H1 (cell line): Measurements from ENCODE around the gene CNGB1. TPM values are rescaled to one million over a fixed set of nuclear protein-coding genes. Genes with fewer than 3 reads are reported as not detected.

ENCODE experiments used
- CTCF ChIA-PET: fragments of 300-600 bp; sonication (Branson Sonifier 250); formaldehyde crosslinking; loops from one replicate; lab custom pipeline; 2021; ENCODE audit not compliant: partially characterized antibody; lab: Charles Lee
- POLR2A ChIA-PET: fragments of 300-600 bp; sonication (Branson Sonifier 250); formaldehyde crosslinking; loops from one replicate; lab custom pipeline; 2021; ENCODE audit warnings: inconsistent platforms; ENCODE audit not compliant: partially characterized antibody; lab: Charles Lee
- DNase-seq, 2 experiments: peaks; one replicate each; pipeline versions ENCODE4 v3.0.0 to v3.0.0-alpha.2; 2010 to 2022; ENCODE audit warnings: low spot score in 2 of 2, low read depth in 1 of 2, mixed read lengths in 1 of 2
- FAIRE-seq: peaks from 2 replicates; lab custom pipeline; 2011; peaks lifted over from hg19 to GRCh38; lab: Jason Lieb, UNC
- H2AFZ ChIP-seq: 2 replicates; pipeline ENCODE4 v1.8.1; 2012; ENCODE audit warnings: low read length, inconsistent platforms
- H2AK5ac ChIP-seq: 2 replicates; pipeline ENCODE4 v1.6.1; 2013; ENCODE audit warnings: low read depth, low read length
- H2BK120ac ChIP-seq: replicated peaks from 2 replicates; pipeline ENCODE3; 2013; ENCODE audit warnings: low read depth, low read length, inconsistent platforms
- H2BK12ac ChIP-seq: 2 replicates; pipeline ENCODE4 v1.6.1; 2013; ENCODE audit warnings: low read depth, low read length
- H2BK15ac ChIP-seq: 2 replicates; pipeline ENCODE4 v1.6.1; 2013; ENCODE audit warnings: low read length
- H2BK20ac ChIP-seq: 2 replicates; pipeline ENCODE4 v1.6.1; 2013; ENCODE audit warnings: low read length
- H2BK5ac ChIP-seq: 2 replicates; pipeline ENCODE4 v1.6.1; 2013; ENCODE audit warnings: low read depth, low read length
- H3K14ac ChIP-seq: 2 replicates; pipeline ENCODE4 v1.6.1; 2013; ENCODE audit warnings: inconsistent platforms; ENCODE audit not compliant: insufficient read length
- H3K18ac ChIP-seq: 2 replicates; pipeline ENCODE4 v1.6.1; 2013; ENCODE audit warnings: low read length; ENCODE audit errors: extremely low read depth
- H3K23ac ChIP-seq: 2 replicates; pipeline ENCODE4 v1.6.1; 2013; ENCODE audit warnings: inconsistent platforms; ENCODE audit not compliant: insufficient read length
- H3K23me2 ChIP-seq: 2 replicates; pipeline ENCODE4 v1.6.1; 2013; ENCODE audit warnings: low read depth, low read length
- H3K27ac ChIP-seq: 2 replicates; pipeline ENCODE4 v1.6.1; 2011; ENCODE audit warnings: low read depth, low read length, inconsistent platforms
- H3K27me3 ChIP-seq, 4 experiments: replicated peaks in 1 of 4; 1 replicate in 1 of 4; 2 replicates in 3 of 4; pipeline versions ENCODE4 v1.6.1 to v1.8.1; 2011 to 2013; ENCODE audit warnings: low read length in 3 of 4, mild to moderate bottlenecking in 3 of 4, inconsistent platforms in 2 of 4, mixed read lengths in 2 of 4, moderate library complexity in 1 of 4; ENCODE audit not compliant: control insufficient read depth in 3 of 4, insufficient read depth in 3 of 4; ENCODE audit errors: extremely low read depth in 1 of 4
- H3K36me3 ChIP-seq, 4 experiments: 2 replicates each; pipeline versions ENCODE4 v1.6.1 to v1.8.1; 2011 to 2013; ENCODE audit warnings: mild to moderate bottlenecking in 4 of 4, low read length in 3 of 4, moderate library complexity in 2 of 4, control low read depth in 1 of 4, inconsistent platforms in 1 of 4; ENCODE audit not compliant: insufficient read depth in 4 of 4, control insufficient read depth in 2 of 4
- H3K4ac ChIP-seq: replicated peaks from 2 replicates; pipeline ENCODE3; 2013; ENCODE audit warnings: low read length, low read depth, mixed read lengths, inconsistent platforms; ENCODE audit not compliant: insufficient read length
- H3K4me1 ChIP-seq, 4 experiments: replicated peaks in 1 of 4; 1 replicate in 1 of 4; 2 replicates in 3 of 4; pipeline versions ENCODE4 v1.6.1 to v1.8.1; 2011 to 2013; ENCODE audit warnings: low read length in 3 of 4, inconsistent platforms in 2 of 4, mixed read lengths in 1 of 4; ENCODE audit not compliant: insufficient read depth in 4 of 4, control insufficient read depth in 3 of 4
- H3K4me2 ChIP-seq, 2 experiments: 2 replicates each; pipeline versions ENCODE4 v1.6.1 to v1.8.1; 2011 to 2013; ENCODE audit warnings: low read depth in 2 of 2, low read length in 2 of 2, control low read depth in 1 of 2, inconsistent platforms in 1 of 2, mild to moderate bottlenecking in 1 of 2; ENCODE audit not compliant: insufficient read depth in 1 of 2
- H3K4me3 ChIP-seq, 4 experiments: fragments of 200-600, 300-600 bp in 1 of 4; sonication (generic), shearing (Covaris generic), sonication (Bioruptor Twin) in 1 of 4; 2 replicates each; pipeline versions ENCODE4 v1.5.1 to v1.8.1; 2011 to 2016; ENCODE audit warnings: low read length in 4 of 4, low read depth in 3 of 4, control low read depth in 2 of 4, inconsistent platforms in 2 of 4, mild to moderate bottlenecking in 2 of 4, mixed read lengths in 1 of 4, moderate library complexity in 1 of 4; ENCODE audit not compliant: insufficient read depth in 2 of 4; ENCODE audit errors: extremely low read depth in 1 of 4
- H3K56ac ChIP-seq: replicated peaks from 2 replicates; pipeline ENCODE3; 2013; ENCODE audit warnings: low read depth, mild to moderate bottlenecking, mixed read lengths, low read length, inconsistent platforms; ENCODE audit not compliant: insufficient read length
- H3K79me1 ChIP-seq: 2 replicates; pipeline ENCODE4 v1.6.1; 2013; ENCODE audit warnings: low read depth, low read length, control low read depth
- H3K79me2 ChIP-seq, 2 experiments: 2 replicates each; pipeline versions ENCODE4 v1.6.1 to v1.8.1; 2012 to 2013; ENCODE audit warnings: low read length in 2 of 2, mild to moderate bottlenecking in 2 of 2, inconsistent platforms in 1 of 2; ENCODE audit not compliant: insufficient read depth in 2 of 2, control insufficient read depth in 1 of 2
- H3K9ac ChIP-seq, 4 experiments: replicated peaks in 1 of 4; 1 replicate in 1 of 4; 2 replicates in 3 of 4; pipeline versions ENCODE4 v1.6.1 to v1.8.1; 2011 to 2013; ENCODE audit warnings: low read depth in 3 of 4, low read length in 3 of 4, control low read depth in 2 of 4, mild to moderate bottlenecking in 2 of 4, moderate library complexity in 2 of 4, inconsistent platforms in 1 of 4; ENCODE audit errors: extremely low read depth in 1 of 4
- H3K9me3 ChIP-seq, 2 experiments: 2 replicates each; pipeline versions ENCODE4 v1.6.1 to v1.8.1; 2012 to 2013; ENCODE audit warnings: mild to moderate bottlenecking in 2 of 2, moderate library complexity in 2 of 2, control low read depth in 1 of 2, inconsistent platforms in 1 of 2, low read depth in 1 of 2, low read length in 1 of 2, mixed read lengths in 1 of 2; ENCODE audit not compliant: insufficient read depth in 2 of 2
- H4K20me1 ChIP-seq, 2 experiments: replicated peaks in 1 of 2; 2 replicates each; pipeline versions ENCODE3 to v1.8.1; 2011 to 2013; ENCODE audit warnings: inconsistent platforms in 2 of 2, low read length in 2 of 2, mild to moderate bottlenecking in 1 of 2; ENCODE audit not compliant: insufficient read depth in 2 of 2, control insufficient read depth in 1 of 2
- H4K5ac ChIP-seq: 2 replicates; pipeline ENCODE4 v1.6.1; 2013; ENCODE audit warnings: low read length, low read depth, mixed read lengths, inconsistent platforms; ENCODE audit not compliant: insufficient read length
- H4K8ac ChIP-seq: 2 replicates; pipeline ENCODE4 v1.8.0; 2013; ENCODE audit warnings: mild to moderate bottlenecking, moderate library complexity, low read length, inconsistent platforms; ENCODE audit not compliant: insufficient read depth; ENCODE audit errors: extremely low read depth
- H4K91ac ChIP-seq: replicated peaks from 2 replicates; pipeline ENCODE3; 2013; ENCODE audit warnings: low read length, mixed read lengths, inconsistent platforms; ENCODE audit not compliant: insufficient read length
- KDM1A ChIP-seq: fragments of 200-600, 300-600 bp; sonication (generic); IDR thresholded peaks from 2 replicates; pipeline ENCODE4 v1.7.1; 2016; ENCODE audit warnings: mild to moderate bottlenecking, low read length, borderline replicate concordance
- POLR2AphosphoS5 ChIP-seq: IDR thresholded peaks from 2 replicates; pipeline ENCODE4 v1.6.1; 2011; ENCODE audit warnings: low read depth, low read length
- YY1 ChIP-seq: IDR thresholded peaks from 2 replicates; pipeline ENCODE4 v1.6.1; 2011; ENCODE audit warnings: low read depth, mild to moderate bottlenecking, low read length
- WGBS, 2 experiments: shearing (Covaris generic) in 1 of 2; methylation state at CpG; one replicate each; pipeline versions ENCODE4 v1.1.6 to v1.1.7; 2013 to 2015; ENCODE audit warnings: low lambda C conversion rate in 2 of 2, mixed read lengths in 2 of 2, inconsistent platforms in 1 of 2, low coverage in 1 of 2, missing lambda C conversion rate in 1 of 2; ENCODE audit not compliant: insufficient replicate concordance in 2 of 2, insufficient coverage in 1 of 2, insufficient read length in 1 of 2; ENCODE audit errors: extremely low coverage in 1 of 2, missing lambda C conversion rate in 1 of 2; 5-methylcytosine and 5-hydroxymethylcytosine counted together
- polyA plus RNA-seq, 7 experiments: library from polyadenylated mRNA; depleted of rRNA in 3 of 7; stranded (reverse) in 5 of 7; unstranded in 2 of 7; fragments of >200 nt in 5 of 7; fragments of 200-250 nt in 2 of 7; gene quantifications; 1 replicate in 5 of 7; 2 replicates in 1 of 7; 4 replicates in 1 of 7; pipeline versions ENCODE4 v1.2.1 to v1.2.3, GENCODE V29; 2011 to 2013; ENCODE audit warnings: missing spikeins in 2 of 7, mixed read lengths in 2 of 7
- total RNA-seq: library from RNA; stranded (reverse); fragmentation: NEBNext Ultra II Directional; extraction: Animal tissue kit (Norgen Biotek cat#: 25700); gene quantifications from 2 replicates; pipeline ENCODE4 v1.2.1, GENCODE V29; 2021

CNGB1 gene
- total and polyA plus RNA-seq, 2 of the 8 experiments (the other 6 are each of a cell fraction or from before 2014, with no cell fraction given): not detected

DNA sequence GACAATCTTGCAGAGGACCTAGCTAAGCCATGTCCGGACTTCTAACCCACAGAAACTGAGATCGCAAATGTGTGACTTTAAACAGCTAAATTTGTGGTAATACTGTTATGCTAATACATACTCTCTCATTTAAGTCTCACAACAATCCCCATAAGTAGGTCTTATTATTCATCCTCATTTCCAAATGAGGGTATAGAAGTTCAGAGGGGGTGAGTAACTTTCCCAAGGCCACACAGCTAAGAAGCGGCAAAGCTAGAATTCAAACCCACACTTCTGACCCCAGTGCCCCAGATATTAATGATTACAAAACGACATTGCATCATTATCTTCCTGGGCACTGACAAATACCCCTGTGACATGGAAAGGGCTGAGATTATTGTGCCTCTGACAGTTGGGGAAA lies 81.4 kb downstream of the CNGB1 start:
- Histone ChIP-seq H3K79me1 (no peaks in the 10 kb centered on the region), H3K36me3 (no peaks in the 10 kb centered on the region), H3K27ac (no peak overlapping the region), H2BK20ac (no peak overlapping the region), H3K4me3 (no peak overlapping the region), H2BK12ac (no peak overlapping the region; the same call in 1 of the 2 replicates), H4K91ac (no peak overlapping the region), H4K20me1 (no peaks in the 10 kb centered on the region), H3K23ac (no peak overlapping the region), H3K4me1 (peaks cover 0 to 7% (median 3%) of the 10 kb centered on the region in 4 experiments; a peak in 5 of 7 replicates), H3K14ac (no peak overlapping the region), H3K18ac (no peak overlapping the region), H3K9me3 (no peaks in the 10 kb centered on the region), H3K9ac (no peak overlapping the region), H2AK5ac (no peak overlapping the region), H3K56ac (no peak overlapping the region), H3K4me2 (no peak overlapping the region), H3K4ac (no peak overlapping the region), H3K79me2 (no peaks in the 10 kb centered on the region), H2BK120ac (no peak overlapping the region), H2BK5ac (no peak overlapping the region), H2BK15ac (no peak overlapping the region), H4K5ac (no peak overlapping the region), H3K23me2 (no peaks in the 10 kb centered on the region; the same call in 1 of the 2 replicates), H2AFZ (no peak overlapping the region), H4K8ac (no peak overlapping the region), H3K27me3 (peaks cover 0 to 2% (median under 1%) of the 10 kb centered on the region in 4 experiments; a peak in 2 of 7 replicates)
- 90% methylated on average over 4 of the region's 4 CpGs; no CpG with 5 or more reads in 1 of the 2 experiments for WGBS, 2 experiments
- no peak for DNase-seq
- no peak for FAIRE-seq
- ChIA-PET POLR2A (no interaction called here), CTCF (interaction anchor here (0.5 to 5.9 kb wide), 8 partner anchors 11 to 114 kb away, joined by 3 to 55 read pairs (median 4); partner anchors contain the start of gene ZNF319)
- TF ChIP-seq KDM1A (peak; percentile 28; the same call in 1 of the 2 replicates), YY1 (no peak), POLR2AphosphoS5 (no peak)
